ENCODE results near the gene NEUROG3. TPM values are rescaled to one million over a fixed set of nuclear protein-coding genes. Genes with fewer than 3 reads are reported as not detected.

NEUROG3 gene
- total and polyA plus RNA-seq, 2 of the 13 experiments (the other 11 are each of a cell fraction or from before 2014, with no cell fraction given), result not detected

DNA sequence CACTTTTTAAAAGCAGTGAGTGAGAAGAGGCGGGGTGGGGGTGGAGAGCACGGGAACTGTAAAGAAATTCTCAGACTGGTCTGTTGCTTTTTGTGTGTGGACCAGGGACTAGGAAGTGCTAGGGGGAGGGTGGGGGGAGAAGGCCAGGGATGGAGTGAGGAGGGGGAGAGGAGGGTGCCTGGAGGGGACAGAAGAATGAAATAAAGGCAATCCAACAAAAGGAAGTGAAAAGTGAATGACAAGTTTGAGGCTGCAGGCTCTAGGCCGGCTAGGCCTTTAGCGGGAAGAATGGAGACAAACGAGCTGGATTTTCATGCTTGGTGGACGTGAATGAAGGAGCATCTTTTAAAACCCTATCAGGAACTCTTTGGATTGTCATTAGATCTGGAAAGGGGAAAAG is 13.7 kb downstream of the NEUROG3 start:
- Histone ChIP-seq H3K27me3 (ENCODE audit: control insufficient read depth in 1 of 2, insufficient read depth in 2 of 2, low read length in 2 of 2) (peaks cover 1 to 5% of the 10 kb centered on the region in 2 experiments; a peak in 2 of 5 replicates), H3K9me3 (ENCODE audit: low read length) (no peaks in the 10 kb centered on the region), H3K9ac (ENCODE audit: insufficient read depth, low read depth, low read length) (no peak overlapping the region), H3K36me3 (replicated peaks in 1 of 2; ENCODE audit: control insufficient read depth in 1 of 2, insufficient read depth in 2 of 2, low read length in 2 of 2) (no peaks in the 10 kb centered on the region), H3K4me2 (ENCODE audit: low read depth, low read length) (no peak overlapping the region), H3K4me1 (ENCODE audit: insufficient read depth, low read length) (no peaks in the 10 kb centered on the region), H2AFZ (ENCODE audit: low read length) (no peak overlapping the region), H4K20me1 (ENCODE audit: insufficient read depth, low read length) (no peaks in the 10 kb centered on the region), H3K4me3 (replicated peaks in 1 of 3; ENCODE audit: insufficient read depth in 1 of 3, low read depth in 2 of 3, low read length in 3 of 3) (no peak overlapping the region), H3K79me2 (ENCODE audit: insufficient read depth, low read length) (no peaks in the 10 kb centered on the region), H3K27ac (ENCODE audit: extremely low read length, insufficient read depth, low read length) (no peak overlapping the region)
- in situ Hi-C loops (cut with HindIII; ENCODE audit: extremely low pct_ligation_motif_present, low pct_unique_long_range_greater_than_20kb), result no loop called here
- DNase-seq (ENCODE audit: low spot score) (no peak), FAIRE-seq (no peak), ATAC-seq (no peak)
- intact Hi-C loops (cut with micrococcal nuclease; ENCODE audit: unreplicated experiment), result no loop called here
- under 1% methylated on average over 5 of the region's 6 CpGs for WGBS (ENCODE audit: low lambda C conversion rate)
- ChIA-PET CTCF (ENCODE audit: low intra/inter-chr PET ratio, low total read pairs) (no interaction called here), POLR2A (no interaction called here)
- TF ChIP-seq, protein P1, sequence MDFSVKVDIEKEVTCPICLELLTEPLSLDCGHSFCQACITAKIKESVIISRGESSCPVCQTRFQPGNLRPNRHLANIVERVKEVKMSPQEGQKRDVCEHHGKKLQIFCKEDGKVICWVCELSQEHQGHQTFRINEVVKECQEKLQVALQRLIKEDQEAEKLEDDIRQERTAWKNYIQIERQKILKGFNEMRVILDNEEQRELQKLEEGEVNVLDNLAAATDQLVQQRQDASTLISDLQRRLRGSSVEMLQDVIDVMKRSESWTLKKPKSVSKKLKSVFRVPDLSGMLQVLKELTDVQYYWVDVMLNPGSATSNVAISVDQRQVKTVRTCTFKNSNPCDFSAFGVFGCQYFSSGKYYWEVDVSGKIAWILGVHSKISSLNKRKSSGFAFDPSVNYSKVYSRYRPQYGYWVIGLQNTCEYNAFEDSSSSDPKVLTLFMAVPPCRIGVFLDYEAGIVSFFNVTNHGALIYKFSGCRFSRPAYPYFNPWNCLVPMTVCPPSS (IDR thresholded peaks at IDR 0.05), result no peak
- TF ChIP-seq PAX8 (CRISPR knock-in tag; IDR thresholded peaks at IDR 0.05; ENCODE audit: borderline replicate concordance) (no peak), WIZ (CRISPR knock-in tag; IDR thresholded peaks at IDR 0.05) (no peak), TAF15 (IDR thresholded peaks at IDR 0.05; ENCODE audit: low read depth, low read length, poor library complexity, severe bottlenecking) (no peak), FOXM1 (CRISPR knock-in tag; IDR thresholded peaks at IDR 0.05) (no peak), ZMYM4 (CRISPR knock-in tag; IDR thresholded peaks at IDR 0.05) (no peak), ATF3 (CRISPR knock-in tag; IDR thresholded peaks at IDR 0.05) (no peak), MEIS1 (CRISPR knock-in tag; IDR thresholded peaks at IDR 0.05; ENCODE audit: borderline replicate concordance) (no peak), BRCA1 (CRISPR knock-in tag; IDR thresholded peaks at IDR 0.05) (no peak), SIX1 (CRISPR knock-in tag; IDR thresholded peaks at IDR 0.05; ENCODE audit: borderline replicate concordance) (no peak), ZKSCAN8 (CRISPR knock-in tag; IDR thresholded peaks at IDR 0.05; ENCODE audit: borderline replicate concordance) (no peak), TIGD3 (CRISPR knock-in tag; IDR thresholded peaks at IDR 0.05; ENCODE audit: borderline replicate concordance) (no peak), SALL2 (CRISPR knock-in tag; IDR thresholded peaks at IDR 0.05) (no peak), GATAD1 (CRISPR knock-in tag; IDR thresholded peaks at IDR 0.05) (no peak)
- TF ChIP-seq, protein P2, sequence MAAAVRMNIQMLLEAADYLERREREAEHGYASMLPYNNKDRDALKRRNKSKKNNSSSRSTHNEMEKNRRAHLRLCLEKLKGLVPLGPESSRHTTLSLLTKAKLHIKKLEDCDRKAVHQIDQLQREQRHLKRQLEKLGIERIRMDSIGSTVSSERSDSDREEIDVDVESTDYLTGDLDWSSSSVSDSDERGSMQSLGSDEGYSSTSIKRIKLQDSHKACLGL (CRISPR knock-in tag; IDR thresholded peaks at IDR 0.05), result no peak
- TF ChIP-seq, protein P3, sequence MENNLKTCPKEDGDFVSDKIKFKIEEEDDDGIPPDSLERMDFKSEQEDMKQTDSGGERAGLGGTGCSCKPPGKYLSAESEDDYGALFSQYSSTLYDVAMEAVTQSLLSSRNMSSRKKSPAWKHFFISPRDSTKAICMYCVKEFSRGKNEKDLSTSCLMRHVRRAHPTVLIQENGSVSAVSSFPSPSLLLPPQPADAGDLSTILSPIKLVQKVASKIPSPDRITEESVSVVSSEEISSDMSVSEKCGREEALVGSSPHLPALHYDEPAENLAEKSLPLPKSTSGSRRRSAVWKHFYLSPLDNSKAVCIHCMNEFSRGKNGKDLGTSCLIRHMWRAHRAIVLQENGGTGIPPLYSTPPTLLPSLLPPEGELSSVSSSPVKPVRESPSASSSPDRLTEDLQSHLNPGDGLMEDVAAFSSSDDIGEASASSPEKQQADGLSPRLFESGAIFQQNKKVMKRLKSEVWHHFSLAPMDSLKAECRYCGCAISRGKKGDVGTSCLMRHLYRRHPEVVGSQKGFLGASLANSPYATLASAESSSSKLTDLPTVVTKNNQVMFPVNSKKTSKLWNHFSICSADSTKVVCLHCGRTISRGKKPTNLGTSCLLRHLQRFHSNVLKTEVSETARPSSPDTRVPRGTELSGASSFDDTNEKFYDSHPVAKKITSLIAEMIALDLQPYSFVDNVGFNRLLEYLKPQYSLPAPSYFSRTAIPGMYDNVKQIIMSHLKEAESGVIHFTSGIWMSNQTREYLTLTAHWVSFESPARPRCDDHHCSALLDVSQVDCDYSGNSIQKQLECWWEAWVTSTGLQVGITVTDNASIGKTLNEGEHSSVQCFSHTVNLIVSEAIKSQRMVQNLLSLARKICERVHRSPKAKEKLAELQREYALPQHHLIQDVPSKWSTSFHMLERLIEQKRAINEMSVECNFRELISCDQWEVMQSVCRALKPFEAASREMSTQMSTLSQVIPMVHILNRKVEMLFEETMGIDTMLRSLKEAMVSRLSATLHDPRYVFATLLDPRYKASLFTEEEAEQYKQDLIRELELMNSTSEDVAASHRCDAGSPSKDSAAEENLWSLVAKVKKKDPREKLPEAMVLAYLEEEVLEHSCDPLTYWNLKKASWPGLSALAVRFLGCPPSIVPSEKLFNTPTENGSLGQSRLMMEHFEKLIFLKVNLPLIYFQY (CRISPR knock-in tag; IDR thresholded peaks at IDR 0.05; ENCODE audit: borderline replicate concordance), result no peak
- no TSS peak for BruUV-seq (replicated peaks)
